Ascending aorta (tissue), 2 donors: Measurements from ENCODE around the gene KDM2B. TPM values are rescaled to one million over a fixed set of nuclear protein-coding genes. Genes with fewer than 3 reads are reported as not detected.

Experiments
- DNase-seq, 2 donors: peaks; one replicate each; pipeline ENCODE4 v3.0.0-alpha.2; 2019; ENCODE audit warnings: low spot score in 2 of 2
- H3K27ac ChIP-seq, 2 donors: fragments of 200-600 bp; sonication (generic); one replicate each; pipeline ENCODE4 v1.5.1; 2016 to 2017; ENCODE audit warnings: mild to moderate bottlenecking in 1 of 2
- H3K27me3 ChIP-seq: fragments of 200-600 bp; sonication (generic); one replicate; pipeline ENCODE4 v1.5.1; 2017
- H3K36me3 ChIP-seq, 2 donors: fragments of 200-600 bp; sonication (generic); one replicate each; pipeline ENCODE4 v1.5.1; 2016
- H3K4me1 ChIP-seq, 2 donors: fragments of 200-600 bp; sonication (generic); one replicate each; pipeline ENCODE4 v1.5.1; 2016 to 2017; ENCODE audit warnings: mild to moderate bottlenecking in 1 of 2
- H3K4me3 ChIP-seq, 2 donors: fragments of 200-600 bp; sonication (generic); one replicate each; pipeline ENCODE4 v1.5.1; 2016 to 2017; ENCODE audit warnings: mild to moderate bottlenecking in 1 of 2
- H3K9me3 ChIP-seq, 2 donors: fragments of 200-600 bp; sonication (generic); one replicate each; pipeline ENCODE4 v1.5.1; 2016
- CTCF ChIP-seq, 3 experiments: fragments of 200-600 bp in 2 of 3; fragments of 450-650 bp in 1 of 3; sonication (generic) in 2 of 3; IDR thresholded peaks; one replicate each; pipeline ENCODE4 v1.5.1; 2016 to 2019; ENCODE audit warnings: antibody characterized with exemption in 3 of 3, mild to moderate bottlenecking in 1 of 3, moderate library complexity in 1 of 3
- intact Hi-C: fragments of 100-400 bp; cut with DNase I; formaldehyde crosslinking; loops from one replicate; pipeline ENCODE4 v1.15.1; 2023
- total RNA-seq: library from RNA; depleted of rRNA; stranded (reverse); fragments of >200 nt; gene quantifications from one replicate; pipeline ENCODE4 v1.1.0, GENCODE V29; 2016

KDM2B gene
- total RNA-seq, 1 donor from 2014 or later, result 17.3 TPM

DNA sequence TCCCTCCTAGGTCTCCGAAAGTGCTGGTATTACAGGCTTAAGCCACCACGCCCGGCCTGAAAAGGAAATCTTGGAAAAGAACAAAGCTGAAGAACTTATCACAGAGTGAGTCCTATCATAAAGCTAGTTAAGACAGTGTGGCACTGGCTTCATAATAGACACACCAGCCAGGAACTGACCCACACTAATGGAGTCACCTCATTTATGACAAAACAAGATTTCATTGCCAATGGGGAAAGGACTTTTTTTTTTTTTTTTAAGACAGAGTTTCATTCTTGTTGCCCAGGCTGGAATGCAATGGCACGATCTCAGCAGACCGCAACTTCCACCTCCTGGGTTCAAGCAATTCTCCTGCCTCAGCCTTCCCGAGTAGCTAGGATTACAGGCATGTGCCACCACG is 15.7 kb downstream of the KDM2B start:
- no peak for TF ChIP-seq CTCF (IDR thresholded peaks at IDR 0.05)
- H3K27ac ChIP-seq, result no peak overlapping the region
- H3K4me3 ChIP-seq, result no peak overlapping the region
- intact Hi-C loops, result no loop called here
- DNase-seq, result no peak
- no peaks in the 10 kb centered on the region for H3K36me3 ChIP-seq
- H3K27me3 ChIP-seq, result no peaks in the 10 kb centered on the region
- H3K9me3 ChIP-seq, result no peaks in the 10 kb centered on the region
- H3K4me1 ChIP-seq, result no peaks in the 10 kb centered on the region

DNA sequence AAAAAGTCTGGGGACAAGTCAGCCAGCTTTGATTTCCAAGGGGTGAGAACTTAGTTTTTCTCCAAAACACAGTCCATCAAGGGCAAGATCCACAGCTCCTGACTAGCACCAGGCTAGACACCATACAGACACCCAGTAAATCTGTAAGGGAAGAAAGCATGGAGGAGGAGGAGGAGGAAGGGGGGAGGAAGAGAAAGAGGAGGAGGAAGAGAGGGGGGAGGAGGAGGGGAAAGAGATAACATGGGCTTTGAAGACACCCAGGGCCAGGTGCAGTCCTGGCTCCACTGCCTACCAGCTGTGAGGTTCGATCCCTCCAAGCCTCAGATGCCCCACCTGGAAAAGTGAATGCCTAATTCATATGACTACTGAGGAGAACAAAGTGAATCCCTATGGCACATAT is 18.3 kb downstream of the KDM2B start:
- no peaks in the 10 kb centered on the region for H3K4me1 ChIP-seq
- H3K27ac ChIP-seq, result no peak overlapping the region
- intact Hi-C loops, result no loop called here
- H3K27me3 ChIP-seq, result no peaks in the 10 kb centered on the region
- H3K36me3 ChIP-seq, result no peaks in the 10 kb centered on the region
- DNase-seq, result no peak
- H3K9me3 ChIP-seq, result no peaks in the 10 kb centered on the region
- no peak overlapping the region for H3K4me3 ChIP-seq
- no peak for TF ChIP-seq CTCF (IDR thresholded peaks at IDR 0.05)

GRCh38 chr12:121561009-121561395 is 19.8 kb downstream of the KDM2B start:
- Histone ChIP-seq H3K27me3 (no peaks in the 10 kb centered on the region), H3K4me3 (no peak overlapping the region), H3K4me1 (no peaks in the 10 kb centered on the region), H3K9me3 (no peaks in the 10 kb centered on the region), H3K27ac (no peak overlapping the region), H3K36me3 (no peaks in the 10 kb centered on the region)
- DNase-seq, result no peak
- intact Hi-C loops, result no loop called here
- TF ChIP-seq CTCF (IDR thresholded peaks at IDR 0.05), result no peak

GRCh38 chr12:121560392-121561008 is 20.3 kb downstream of the KDM2B start:
- no peak for DNase-seq
- H3K27ac ChIP-seq, result no peak overlapping the region
- no peak overlapping the region for H3K4me3 ChIP-seq
- intact Hi-C loops, result no loop called here
- no peak for TF ChIP-seq CTCF (IDR thresholded peaks at IDR 0.05)
- H3K9me3 ChIP-seq, result no peaks in the 10 kb centered on the region
- no peaks in the 10 kb centered on the region for H3K4me1 ChIP-seq
- no peaks in the 10 kb centered on the region for H3K27me3 ChIP-seq
- no peaks in the 10 kb centered on the region for H3K36me3 ChIP-seq

GRCh38 chr12:121558956-121559355 is 21.9 kb downstream of the KDM2B start:
- no peaks in the 10 kb centered on the region for H3K4me1 ChIP-seq
- no peak for TF ChIP-seq CTCF (IDR thresholded peaks at IDR 0.05)
- H3K36me3 ChIP-seq, result no peaks in the 10 kb centered on the region
- DNase-seq, result no peak
- no peak overlapping the region for H3K27ac ChIP-seq
- no peak overlapping the region for H3K4me3 ChIP-seq
- intact Hi-C loops, result no loop called here
- H3K9me3 ChIP-seq, result no peaks in the 10 kb centered on the region
- H3K27me3 ChIP-seq, result no peaks in the 10 kb centered on the region
